K562 (cell line): Measurements from ENCODE around the gene PACSIN3. TPM values are rescaled to one million over a fixed set of nuclear protein-coding genes. Genes with fewer than 3 reads are reported as not detected.

ENCODE experiments used
- ATAC-seq: fragments of 200-7000 bp; cut with Tn5 transposase; 3 replicates; pipeline ENCODE4 v1.9.1; 2020; ENCODE audit warnings: moderate library complexity
- BruUV-seq: library from RNA; stranded (reverse); fragments of 400-500 nt; replicated peaks from 2 replicates; lab custom pipeline; 2021; lab: Mats Ljungman, UMichigan
- CTCF ChIA-PET: fragments of 300-600 bp; formaldehyde crosslinking; extraction: SDS; loops from one replicate; lab custom pipeline; 2021; ENCODE audit warnings: low intra/inter-chr PET ratio; lab: Yijun Ruan, JAX
- POLR2A ChIA-PET: fragments of 300-600, 350-650 bp; sonication (Branson Sonifier 250); formaldehyde crosslinking; extraction: SDS; loops from one replicate; lab custom pipeline; 2021; ENCODE audit warnings: antibody characterized with exemption, inconsistent platforms; lab: Yijun Ruan, JAX
- DNase-seq, 4 experiments: peaks; one replicate each; pipeline versions ENCODE4 v3.0.0 to v3.0.0-alpha.2; 2011 to 2018; ENCODE audit warnings: low spot score in 3 of 4, mixed read lengths in 3 of 4; ENCODE audit errors: extremely low read depth in 1 of 4
- FAIRE-seq: peaks from 2 replicates; lab custom pipeline; 2011; peaks lifted over from hg19 to GRCh38; lab: Jason Lieb, UNC
- H2AFZ ChIP-seq: 2 replicates; pipeline ENCODE4 v1.6.0; 2011; ENCODE audit warnings: low read depth, low read length, control low read depth, inconsistent platforms
- H3K27ac ChIP-seq: fragments of 200-600 bp; 3 replicates; pipeline ENCODE4 v1.8.0; 2011; ENCODE audit warnings: low read depth, mild to moderate bottlenecking, control low read depth, inconsistent platforms, low read length, moderate library complexity, mixed read lengths; ENCODE audit errors: extremely low read depth
- H3K27me3 ChIP-seq, 2 experiments: fragments of 300-600 bp in 1 of 2; 2 replicates in 1 of 2; 3 replicates in 1 of 2; pipeline versions ENCODE4 v1.6.0 to v1.8.0; 2011; ENCODE audit warnings: inconsistent platforms in 2 of 2, low read length in 2 of 2, mild to moderate bottlenecking in 1 of 2, mixed read lengths in 1 of 2, moderate library complexity in 1 of 2; ENCODE audit not compliant: control insufficient read depth in 2 of 2, insufficient read depth in 2 of 2
- H3K36me3 ChIP-seq: fragments of 300-600 bp; 3 replicates; pipeline ENCODE4 v1.8.0; 2011; ENCODE audit warnings: mild to moderate bottlenecking, low read length, inconsistent platforms; ENCODE audit not compliant: control insufficient read depth, insufficient read depth
- H3K4me1 ChIP-seq, 2 experiments: fragments of 200-600 bp in 1 of 2; replicated peaks in 1 of 2; 2 replicates in 1 of 2; 3 replicates in 1 of 2; pipeline versions ENCODE4 v1.5.1 to v1.8.0; 2011; ENCODE audit warnings: inconsistent platforms in 2 of 2, low read length in 2 of 2, mild to moderate bottlenecking in 1 of 2, mixed read lengths in 1 of 2, moderate library complexity in 1 of 2; ENCODE audit not compliant: control insufficient read depth in 2 of 2, insufficient read depth in 2 of 2
- H3K4me2 ChIP-seq: 2 replicates; pipeline ENCODE4 v1.6.1; 2011; ENCODE audit warnings: low read length, control low read depth, inconsistent platforms, mixed read lengths; ENCODE audit not compliant: insufficient read depth
- H3K4me3 ChIP-seq: fragments of 200-600 bp; sonication (generic), shearing (Covaris generic); 2 replicates; pipeline ENCODE4 v1.5.1; 2016; ENCODE audit warnings: control low read depth, inconsistent platforms
- H3K79me2 ChIP-seq: fragments of 200-600 bp; 3 replicates; pipeline ENCODE4 v1.8.0; 2011; ENCODE audit warnings: low read length, inconsistent platforms; ENCODE audit not compliant: control insufficient read depth, insufficient read depth
- H3K9ac ChIP-seq, 2 experiments: 2 replicates each; pipeline versions ENCODE4 v1.6.0 to v1.6.1; 2011; ENCODE audit warnings: low read depth in 2 of 2, low read length in 2 of 2, control low read depth in 1 of 2, inconsistent platforms in 1 of 2, mild to moderate bottlenecking in 1 of 2, mixed read lengths in 1 of 2; ENCODE audit not compliant: insufficient read depth in 1 of 2
- H3K9me1 ChIP-seq: one replicate; pipeline ENCODE4 v1.6.0; 2011; ENCODE audit warnings: inconsistent platforms, mild to moderate bottlenecking, low read length, moderate library complexity; ENCODE audit not compliant: control insufficient read depth, insufficient read depth
- H3K9me3 ChIP-seq: replicated peaks from 2 replicates; pipeline ENCODE4 v1.5.1; 2011; ENCODE audit warnings: low read depth, low read length, inconsistent platforms; ENCODE audit not compliant: control insufficient read depth, insufficient read depth
- H4K20me1 ChIP-seq: replicated peaks from 2 replicates; pipeline ENCODE4 v1.6.1; 2011; ENCODE audit warnings: low read length, inconsistent platforms, mixed read lengths; ENCODE audit not compliant: control insufficient read depth, insufficient read depth
- DMBX1 ChIP-seq: fragments of 250-450 bp; sonication (Bioruptor Pico); IDR thresholded peaks from 2 replicates; pipeline ENCODE4 v1.8.0; 2022; ENCODE audit warnings: inconsistent platforms, mild to moderate bottlenecking, moderate library complexity, borderline replicate concordance
- MYC ChIP-seq, 2 experiments: fragments of 250-450 bp in 1 of 2; sonication (Bioruptor Pico) in 1 of 2; IDR thresholded peaks; 2 replicates each; pipeline versions ENCODE4 v1.5.1 to v1.6.1; 2012 to 2021; ENCODE audit warnings: low read depth in 2 of 2, borderline replicate concordance in 1 of 2, improper control_type of control experiment in 1 of 2, low read length in 1 of 2, mild to moderate bottlenecking in 1 of 2, moderate library complexity in 1 of 2
- MYNN ChIP-seq, 2 experiments: sonication (generic); formaldehyde crosslinking in 1 of 2; IDR thresholded peaks; 2 replicates each; pipeline versions ENCODE4 v1.5.0 to v1.6.1; 2016 to 2020; ENCODE audit warnings: antibody characterized with exemption in 1 of 2, missing genetic modification reagents in 1 of 2
- PML ChIP-seq: IDR thresholded peaks from 2 replicates; pipeline ENCODE4 v1.6.1; 2012; ENCODE audit warnings: low read length, inconsistent platforms
- POLR2A ChIP-seq: fragments of 450-650 bp; conservative IDR thresholded peaks from 2 replicates; pipeline ENCODE4 v1.6.1; 2016
- POLR2AphosphoS5 ChIP-seq: IDR thresholded peaks from 2 replicates; pipeline ENCODE4 v1.6.1; 2011; ENCODE audit warnings: mild to moderate bottlenecking, low read depth, low read length, moderate library complexity; ENCODE audit not compliant: control insufficient read depth, insufficient read depth
- POLR3A ChIP-seq: IDR thresholded peaks from 2 replicates; pipeline ENCODE4 v1.6.1; 2011; ENCODE audit warnings: borderline replicate concordance, mild to moderate bottlenecking, moderate library complexity; ENCODE audit not compliant: insufficient read length, insufficient read depth; ENCODE audit errors: extremely low read depth
- ZC3H4 ChIP-seq: sonication (generic); formaldehyde crosslinking; IDR thresholded peaks from 2 replicates; pipeline ENCODE4 v1.9.0; 2021; ENCODE audit warnings: missing genetic modification reagents, borderline replicate concordance
- ZNF384 ChIP-seq: IDR thresholded peaks from 2 replicates; pipeline ENCODE4 v1.6.1; 2012; ENCODE audit warnings: low read depth, low read length, improper control_type of control experiment
- WGBS: fragments of 100-300 bp; shearing (Covaris generic); methylation state at CpG from one replicate; pipeline ENCODE4 v1.1.6; 2016; ENCODE audit warnings: low coverage, mixed read lengths; ENCODE audit not compliant: insufficient coverage; ENCODE audit errors: missing lambda C conversion rate; 5-methylcytosine and 5-hydroxymethylcytosine counted together
- in situ Hi-C: fragments of 300-500 bp; cut with MboI; formaldehyde crosslinking; loops from 4 replicates; pipeline ENCODE4 v1.15.0; 2018; ENCODE audit warnings: inconsistent platforms, mixed read lengths
- intact Hi-C: fragments of 100-400 bp; cut with micrococcal nuclease; formaldehyde crosslinking; loops from 2 replicates; pipeline ENCODE4 v1.14.2; 2022
- polyA plus RNA-seq, 8 experiments: library from polyadenylated mRNA; depleted of rRNA in 4 of 8; stranded (reverse) in 5 of 8; unstranded in 3 of 8; fragments of >200 nt; fragmentation: Nextera tagmentation in 2 of 8; fragmentation: Illumina TruSeq in 1 of 8; extraction: Ambion mirVana in 2 of 8; extraction: Trizol in 1 of 8; gene quantifications; 2 replicates each; pipeline versions ENCODE4 v1.2.1 to v1.2.3, GENCODE V29; 2011 to 2014; ENCODE audit warnings: inconsistent platforms in 1 of 8, missing spikeins in 1 of 8
- total RNA-seq, 7 experiments: library from RNA; depleted of rRNA in 6 of 7; stranded (reverse); fragments of >200 nt in 6 of 7; fragmentation: Illumina TruSeq in 2 of 7; extraction: Trizol in 2 of 7; gene quantifications; 2 replicates each; pipeline versions ENCODE4 v1.2.1 to v1.2.3, GENCODE V29; 2011 to 2021; ENCODE audit warnings: low replicate concordance in 1 of 7
- TF ChIP-seq, protein P1 (sequence below): fragments of 450-650 bp; IDR thresholded peaks from 2 replicates; pipeline ENCODE4 v1.6.1; 2017; ENCODE audit warnings: mild to moderate bottlenecking, moderate library complexity

PACSIN3 gene
- total and polyA plus RNA-seq, 9 of the 15 experiments (the other 6 are each of a cell fraction or from before 2014, with no cell fraction given): 0.13 to 18.1 (median 7.1) TPM

DNA sequence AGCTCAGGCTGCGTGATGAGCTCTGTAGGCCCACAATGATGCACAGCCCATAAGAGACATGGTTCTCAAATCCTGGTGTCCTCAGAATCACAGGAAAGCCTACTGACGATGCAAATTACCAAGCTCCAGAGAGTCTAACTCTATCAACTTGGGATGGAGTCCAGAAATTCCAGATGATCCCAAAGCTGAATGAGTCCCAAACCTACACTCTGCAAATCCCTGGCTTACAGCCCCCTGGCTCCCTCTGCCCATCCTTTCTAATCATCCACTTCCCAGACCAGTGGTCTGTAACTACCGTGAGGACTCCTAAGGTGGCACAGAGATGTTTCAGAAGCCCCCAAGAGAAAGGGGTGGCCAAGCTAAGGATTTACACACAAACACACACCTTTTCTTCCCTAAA is 23.0 kb downstream of the PACSIN3 start:
- H3K9me3 ChIP-seq: no peaks in the 10 kb centered on the region
- H3K9me1 ChIP-seq: peaks cover 2% of the 10 kb centered on the region
- no peaks in the 10 kb centered on the region for H3K79me2 ChIP-seq
- no peak for FAIRE-seq
- peak; percentile 60 for TF ChIP-seq MYNN (IDR thresholded peaks at IDR 0.05)
- no peak for TF ChIP-seq MYNN (CRISPR knock-in tag; IDR thresholded peaks at IDR 0.05)
- TF ChIP-seq POLR3A: no peak
- TF ChIP-seq POLR2A: peak; percentile 22; the same call in 1 of the 2 replicates
- TF ChIP-seq, protein P1, sequence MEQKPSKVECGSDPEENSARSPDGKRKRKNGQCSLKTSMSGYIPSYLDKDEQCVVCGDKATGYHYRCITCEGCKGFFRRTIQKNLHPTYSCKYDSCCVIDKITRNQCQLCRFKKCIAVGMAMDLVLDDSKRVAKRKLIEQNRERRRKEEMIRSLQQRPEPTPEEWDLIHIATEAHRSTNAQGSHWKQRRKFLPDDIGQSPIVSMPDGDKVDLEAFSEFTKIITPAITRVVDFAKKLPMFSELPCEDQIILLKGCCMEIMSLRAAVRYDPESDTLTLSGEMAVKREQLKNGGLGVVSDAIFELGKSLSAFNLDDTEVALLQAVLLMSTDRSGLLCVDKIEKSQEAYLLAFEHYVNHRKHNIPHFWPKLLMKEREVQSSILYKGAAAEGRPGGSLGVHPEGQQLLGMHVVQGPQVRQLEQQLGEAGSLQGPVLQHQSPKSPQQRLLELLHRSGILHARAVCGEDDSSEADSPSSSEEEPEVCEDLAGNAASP: no peak
- no peak for TF ChIP-seq DMBX1 (CRISPR knock-in tag)
- no peak for TF ChIP-seq PML
- TF ChIP-seq MYC (IDR thresholded peaks at IDR 0.05; ENCODE audit: low read depth, low read length): no peak
- no peak for TF ChIP-seq MYC (CRISPR knock-in tag; IDR thresholded peaks at IDR 0.05; ENCODE audit: borderline replicate concordance, low read depth)
- TF ChIP-seq POLR2AphosphoS5: peak; percentile 32; the same call in 1 of the 2 replicates
- 0 out of 2 replicates have a peak, but pooled peaks have one; percentile 11 for TF ChIP-seq ZNF384
- TF ChIP-seq ZC3H4 (CRISPR knock-in tag): no peak
- H4K20me1 ChIP-seq: peaks cover 17% of the 10 kb centered on the region
- WGBS: 62% methylated on average over 3 of the region's 3 CpGs
- no peak for DNase-seq
- H3K4me2 ChIP-seq: no peak overlapping the region
- intact Hi-C loops: no loop called here
- in situ Hi-C loops: loop anchor here (5.0 kb wide), 1 partner anchor 276 kb away; no protein-coding TSS in a partner anchor
- ChIA-PET CTCF (interaction anchor here (0.6 kb wide), 1 partner anchor 336 kb away, joined by 3 read pairs; no protein-coding TSS in a partner anchor), POLR2A (interaction anchor here (0.6 to 3.1 kb wide), 8 partner anchors 9 to 250 kb away, joined by 3 to 29 read pairs (median 4); no protein-coding TSS in a partner anchor)
- no peak overlapping the region for H3K27ac ChIP-seq
- H3K9ac ChIP-seq: no peak overlapping the region
- H3K36me3 ChIP-seq: peaks cover 52% of the 10 kb centered on the region
- peaks cover 0 to 16% of the 10 kb centered on the region in 2 experiments; a peak in 2 of 5 replicates for H3K4me1 ChIP-seq
- no TSS peak for BruUV-seq
- no peak overlapping the region for H2AFZ ChIP-seq
- H3K4me3 ChIP-seq: no peak overlapping the region
- H3K27me3 ChIP-seq: no peaks in the 10 kb centered on the region
- ATAC-seq: no peak; the same call in 1 of the 3 replicates
